Bronchial epithelial cell (primary cell): ENCODE results near the gene CAMK2G. TPM values are rescaled to one million over a fixed set of nuclear protein-coding genes. Genes with fewer than 3 reads are reported as not detected.
"Not testable (repeated sequence)": the region's sequence is repeated elsewhere in the genome, so short reads cannot be mapped to it uniquely, and the experiment has no call there.

Experiments used
- DNase-seq: peaks from one replicate; pipeline ENCODE4 v3.0.0-alpha.2; 2010; ENCODE audit warnings: low read depth
- FAIRE-seq: peaks from 2 replicates; lab custom pipeline; 2011; peaks lifted over from hg19 to GRCh38; lab: Jason Lieb, UNC
- H3K27me3 ChIP-seq: 2 replicates; pipeline ENCODE4 v1.5.1; 2011; ENCODE audit warnings: low read length; ENCODE audit not compliant: control insufficient read depth, insufficient read depth
- H3K36me3 ChIP-seq: 2 replicates; pipeline ENCODE4 v1.5.1; 2011; ENCODE audit warnings: low read length; ENCODE audit not compliant: control insufficient read depth, insufficient read depth
- H3K4me3 ChIP-seq: 2 replicates; pipeline ENCODE4 v1.5.1; 2011; ENCODE audit warnings: mild to moderate bottlenecking, low read depth, low read length, control low read depth
- CTCF ChIP-seq: IDR thresholded peaks from 2 replicates; pipeline ENCODE4 v1.5.1; 2011; ENCODE audit warnings: mild to moderate bottlenecking, moderate library complexity, low read length, control low read depth, inconsistent platforms; ENCODE audit not compliant: insufficient read depth, severe bottlenecking
- total RNA-seq: library from RNA; depleted of rRNA; stranded (reverse); fragments of >200 nt; gene quantifications from 2 replicates; pipeline ENCODE4 v1.2.1, GENCODE V29; 2014

Gene CAMK2G
- total RNA-seq, 1 donor from 2014 or later = 13.4 TPM

GRCh38 chr10:73797324-73798025 lies 76.9 kb downstream of the CAMK2G start:
- H3K36me3 ChIP-seq = peaks cover 47% of the 10 kb centered on the region
- FAIRE-seq = no peak

GRCh38 chr10:73796766-73797165 lies 77.6 kb downstream of the CAMK2G start:
- Histone ChIP-seq H3K27me3 (no peaks in the 10 kb centered on the region), H3K36me3 (peaks cover 46% of the 10 kb centered on the region), H3K4me3 (no peak overlapping the region)
- FAIRE-seq (no peak), DNase-seq (no peak)
- no peak for TF ChIP-seq CTCF

More at GRCh38 chr10:73797324-73798025, 76.9 kb downstream of the CAMK2G start:
- no peak for TF ChIP-seq CTCF
- H3K27me3 ChIP-seq = no peaks in the 10 kb centered on the region
- no peak for DNase-seq
- no peak overlapping the region for H3K4me3 ChIP-seq

- not testable (repeated sequence) for H3K27me3 ChIP-seq, FAIRE-seq, H3K4me3 ChIP-seq, DNase-seq
- peaks cover 48% of the 10 kb centered on the region for H3K36me3 ChIP-seq
Observed at GRCh38 chr10:73796035-73796434, 78.3 kb downstream of the CAMK2G start.

GRCh38 chr10:73795491-73795890 lies 78.9 kb downstream of the CAMK2G start:
- peaks cover 47% of the 10 kb centered on the region for H3K36me3 ChIP-seq
- H3K4me3 ChIP-seq, FAIRE-seq, H3K27me3 ChIP-seq, DNase-seq: not testable (repeated sequence)

GRCh38 chr10:73793456-73793855 lies 80.9 kb downstream of the CAMK2G start:
- TF ChIP-seq CTCF = no peak
- FAIRE-seq = no peak
- Histone ChIP-seq H3K27me3 (no peaks in the 10 kb centered on the region), H3K36me3 (peaks cover 52% of the 10 kb centered on the region), H3K4me3 (no peak overlapping the region)
- no peak for DNase-seq

- TF ChIP-seq CTCF = no peak
- Histone ChIP-seq H3K27me3 (no peaks in the 10 kb centered on the region), H3K36me3 (peaks cover 48% of the 10 kb centered on the region), H3K4me3 (no peak overlapping the region)
- no peak for FAIRE-seq
- DNase-seq = no peak
Observed at GRCh38 chr10:73791871-73792400, 82.4 kb downstream of the CAMK2G start.
